ENCODE data around the gene CDHR2.

The CDHR2 gene

DNA sequence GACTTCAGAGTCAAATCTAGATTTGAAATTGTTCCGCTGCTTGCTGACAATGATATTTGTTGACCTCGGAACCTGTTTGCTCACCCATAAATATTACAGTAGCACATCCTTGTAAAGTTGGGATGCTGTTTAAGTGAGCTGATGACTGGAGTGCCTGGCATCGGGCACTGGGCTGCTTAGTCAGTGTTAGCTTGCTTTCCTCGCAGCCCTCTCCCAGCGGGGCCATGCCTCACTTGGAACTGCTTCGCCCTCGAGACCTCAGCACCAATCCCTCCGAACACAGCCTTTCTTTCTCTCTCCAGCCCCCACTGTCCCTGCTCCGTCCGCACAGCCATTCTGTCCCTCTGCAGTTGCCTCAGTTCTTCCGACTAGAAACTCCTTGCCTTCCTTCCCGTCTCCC is 35.4 kb upstream of the CDHR2 start:
- DNase-seq (ENCODE audit: low spot score) = no peak
- TF ChIP-seq, protein P1, sequence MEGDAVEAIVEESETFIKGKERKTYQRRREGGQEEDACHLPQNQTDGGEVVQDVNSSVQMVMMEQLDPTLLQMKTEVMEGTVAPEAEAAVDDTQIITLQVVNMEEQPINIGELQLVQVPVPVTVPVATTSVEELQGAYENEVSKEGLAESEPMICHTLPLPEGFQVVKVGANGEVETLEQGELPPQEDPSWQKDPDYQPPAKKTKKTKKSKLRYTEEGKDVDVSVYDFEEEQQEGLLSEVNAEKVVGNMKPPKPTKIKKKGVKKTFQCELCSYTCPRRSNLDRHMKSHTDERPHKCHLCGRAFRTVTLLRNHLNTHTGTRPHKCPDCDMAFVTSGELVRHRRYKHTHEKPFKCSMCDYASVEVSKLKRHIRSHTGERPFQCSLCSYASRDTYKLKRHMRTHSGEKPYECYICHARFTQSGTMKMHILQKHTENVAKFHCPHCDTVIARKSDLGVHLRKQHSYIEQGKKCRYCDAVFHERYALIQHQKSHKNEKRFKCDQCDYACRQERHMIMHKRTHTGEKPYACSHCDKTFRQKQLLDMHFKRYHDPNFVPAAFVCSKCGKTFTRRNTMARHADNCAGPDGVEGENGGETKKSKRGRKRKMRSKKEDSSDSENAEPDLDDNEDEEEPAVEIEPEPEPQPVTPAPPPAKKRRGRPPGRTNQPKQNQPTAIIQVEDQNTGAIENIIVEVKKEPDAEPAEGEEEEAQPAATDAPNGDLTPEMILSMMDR (IDR thresholded peaks at IDR 0.05; ENCODE audit: extremely low read depth, missing control alignments) = no peak

DNA sequence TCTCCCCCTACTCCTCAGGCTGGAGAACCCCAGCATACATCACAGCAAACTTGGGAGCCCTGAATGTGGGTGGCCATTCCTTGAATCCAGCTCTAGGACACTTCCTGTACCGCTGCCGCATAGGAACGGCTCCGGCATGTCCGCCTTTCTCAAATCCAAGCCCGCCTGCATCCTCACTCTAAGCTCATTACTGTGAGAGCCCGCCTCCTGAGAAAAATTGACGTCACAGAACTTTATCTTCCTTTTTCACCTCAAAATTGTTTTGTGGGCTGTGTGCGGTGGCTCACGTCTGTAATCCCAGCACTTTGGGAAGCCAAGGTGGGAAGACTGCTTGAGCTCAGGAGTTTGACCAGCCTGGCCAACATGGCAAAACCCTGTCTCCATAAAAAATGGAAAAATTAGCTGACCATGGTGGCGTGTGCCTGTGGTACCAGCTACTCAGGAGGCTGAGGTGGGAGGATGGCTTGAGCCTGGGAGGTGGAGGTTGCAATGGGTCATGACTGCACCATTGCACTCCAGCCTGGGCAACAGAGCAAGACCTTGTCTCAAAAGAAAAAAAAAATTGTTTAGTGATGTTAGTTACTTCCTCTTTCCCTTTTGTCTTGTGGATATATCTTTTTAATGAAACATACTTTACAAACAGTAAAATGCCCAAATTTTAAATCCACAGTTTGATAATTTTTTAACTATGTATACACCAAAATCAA is 34.7 kb upstream of the CDHR2 start:
- DNase-seq (ENCODE audit: low spot score) = no peak
- TF ChIP-seq, protein P1 (IDR thresholded peaks at IDR 0.05; ENCODE audit: extremely low read depth, missing control alignments) = no peak

DNA sequence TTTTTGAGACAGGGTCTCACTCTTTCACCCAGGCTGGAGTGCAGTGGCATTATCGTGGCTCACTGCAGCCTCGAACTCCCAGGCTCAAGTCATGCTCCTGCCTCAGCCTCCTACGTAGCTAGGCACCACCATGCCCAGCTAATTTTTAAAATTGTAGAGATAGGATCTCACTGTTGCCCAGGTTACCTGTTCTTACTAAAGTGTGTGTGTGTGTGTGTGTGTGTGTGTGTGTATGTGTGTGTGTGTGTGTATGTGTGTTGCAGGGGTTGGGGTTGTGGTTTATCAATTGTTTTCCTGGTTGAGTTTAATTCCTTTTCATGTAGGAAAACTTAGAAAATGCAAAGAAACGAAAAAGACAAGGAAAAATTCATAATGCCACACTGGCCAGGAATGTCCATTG is 33.7 kb upstream of the CDHR2 start:
- TF ChIP-seq, protein P1 (IDR thresholded peaks at IDR 0.05; ENCODE audit: extremely low read depth, missing control alignments) = no peak
- DNase-seq (ENCODE audit: low spot score) = no peak

DNA sequence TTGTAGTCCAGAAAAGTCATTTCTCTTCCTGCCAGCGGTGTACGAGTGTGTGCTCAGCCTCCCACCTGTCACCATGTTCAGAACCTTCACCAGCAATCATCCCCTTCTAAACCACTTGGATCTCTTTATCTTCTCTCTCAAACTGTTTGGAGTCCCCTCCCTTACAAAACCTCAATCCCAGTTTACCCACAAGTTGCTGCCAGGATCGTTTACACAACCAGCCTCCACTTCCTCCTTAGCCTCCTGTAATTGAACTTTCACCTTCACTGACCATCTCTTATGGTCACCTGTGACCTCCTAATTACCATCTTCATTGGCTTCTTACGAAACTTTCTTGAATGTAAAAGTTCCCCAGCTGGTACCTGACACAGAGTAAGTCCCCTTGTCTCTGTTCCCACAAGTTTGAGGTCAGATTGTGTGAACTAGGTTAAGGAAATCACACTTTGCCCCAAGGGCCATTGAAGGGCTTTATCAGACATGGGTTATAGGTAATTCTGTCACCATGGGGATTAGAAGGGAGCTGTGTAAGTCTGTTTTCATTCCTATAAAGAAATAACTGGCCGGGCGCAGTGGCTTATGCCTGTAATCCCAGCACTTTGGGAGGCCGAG is 32.0 kb upstream of the CDHR2 start:
- no peak for DNase-seq (ENCODE audit: low spot score)
- TF ChIP-seq, protein P1 (IDR thresholded peaks at IDR 0.05; ENCODE audit: extremely low read depth, missing control alignments) = no peak

DNA sequence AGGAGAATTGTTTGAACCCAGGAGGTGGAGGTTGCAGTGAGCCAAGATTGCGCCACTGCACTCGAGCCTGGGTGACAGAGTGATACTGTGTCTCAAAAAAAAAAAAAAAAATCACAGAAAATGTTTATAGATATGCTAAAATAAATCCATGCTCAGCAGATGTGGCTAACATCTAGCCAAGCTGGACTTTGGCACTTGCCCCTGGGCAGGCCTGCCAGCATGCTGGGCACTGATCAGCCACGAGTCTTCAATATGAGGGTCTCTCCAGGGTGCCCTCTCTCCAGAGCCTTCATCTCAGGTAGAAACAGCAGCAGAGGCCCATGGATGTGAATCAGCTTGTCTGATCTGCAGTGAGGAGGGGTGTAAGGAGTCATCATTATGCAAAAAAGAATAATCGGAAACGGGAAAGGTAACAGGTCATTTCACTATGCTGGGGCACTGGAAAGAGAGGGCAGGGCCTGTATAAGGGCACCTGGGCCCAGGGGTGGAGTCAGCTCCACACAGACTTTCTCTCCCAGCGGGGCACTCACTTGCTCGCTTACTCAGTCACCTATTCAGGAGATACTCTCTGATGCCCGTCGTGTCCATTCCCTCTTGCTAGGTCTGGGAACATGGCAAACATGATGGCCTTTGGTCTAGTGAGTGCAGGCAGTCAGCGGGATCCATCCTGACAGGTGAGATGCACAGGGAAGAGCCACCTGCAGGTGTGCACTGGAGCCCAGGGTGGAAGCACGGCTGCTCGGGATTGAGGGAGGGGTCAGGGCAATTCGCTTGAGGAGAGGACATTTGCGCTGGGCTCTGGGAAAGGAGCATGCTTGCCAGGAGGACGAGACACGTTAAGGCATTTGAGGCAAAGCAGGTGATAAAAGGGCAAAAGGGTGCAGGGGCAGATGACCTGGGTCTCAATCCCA is 29.1 kb upstream of the CDHR2 start:
- DNase-seq (ENCODE audit: low spot score) = no peak
- TF ChIP-seq, protein P1 (IDR thresholded peaks at IDR 0.05; ENCODE audit: extremely low read depth, missing control alignments) = no peak

DNA sequence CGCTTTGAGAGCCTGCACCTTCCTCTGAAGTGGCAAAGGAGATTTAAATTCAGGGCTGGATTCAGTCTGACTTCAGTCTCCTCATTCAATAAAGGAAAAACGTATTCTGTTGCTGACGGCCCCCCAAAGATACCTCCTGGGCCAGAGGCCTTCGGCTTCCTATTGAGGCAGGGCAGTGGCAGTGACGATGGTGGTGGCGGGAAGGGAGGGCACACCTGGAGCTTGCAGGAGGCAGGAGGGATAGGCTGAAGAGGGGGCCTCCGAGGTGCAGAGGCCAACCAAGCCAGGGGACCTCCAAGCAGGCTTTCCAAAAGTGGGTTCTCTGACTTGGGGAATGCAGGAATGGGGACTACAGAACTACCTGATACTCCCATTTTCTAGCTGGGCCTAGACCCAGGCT is 27.9 kb upstream of the CDHR2 start:
- DNase-seq (ENCODE audit: low spot score) = no peak
- TF ChIP-seq, protein P1 (IDR thresholded peaks at IDR 0.05; ENCODE audit: extremely low read depth, missing control alignments) = no peak
